ENCODE results near the gene RNF222.
"Not testable (repeated sequence)": the region's sequence is repeated elsewhere in the genome, so short reads cannot be mapped to it uniquely, and the experiment has no call there.

The RNF222 gene

DNA sequence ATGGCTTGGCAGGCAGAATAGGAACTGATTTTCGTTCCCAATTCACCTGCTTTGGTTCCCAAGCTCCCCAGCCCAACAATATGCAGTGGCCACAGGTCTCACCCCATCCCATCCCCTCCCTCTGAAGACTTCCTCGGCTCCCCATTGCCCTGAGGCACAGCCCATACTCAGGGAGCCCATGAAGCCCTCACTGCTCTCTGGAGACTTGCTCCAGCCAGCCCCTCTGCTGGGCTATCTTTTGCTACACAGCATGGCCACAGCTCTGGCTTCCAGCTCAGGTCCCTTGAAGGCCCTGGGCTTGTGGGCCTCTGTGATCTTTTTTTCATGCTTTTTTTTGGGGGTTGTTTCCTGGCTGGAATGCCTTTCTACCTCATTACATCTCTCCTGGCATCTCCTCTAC, 8.5 kb upstream of the RNF222 start:
- Histone ChIP-seq H3K27me3 (no peaks in the 10 kb centered on the region), H3K36me3 (no peaks in the 10 kb centered on the region), H3K27ac (no peak overlapping the region), H4K20me1 (no peaks in the 10 kb centered on the region), H3K9me3 (replicated peaks in 1 of 11) (no peaks in the 10 kb centered on the region), H3K4me1 (peaks cover 0 to 12% (median 9%) of the 10 kb centered on the region in 10 experiments; a peak in 15 of 20 replicates), H3K4me2 (peak overlapping the region in 7 of 11 experiments; percentile 23 to 66 (median 52); a peak in 8 of 22 replicates), H3K9ac (no peak overlapping the region), H3K4me3 (no peak overlapping the region)
- TF ChIP-seq Cebpa-rat (IDR thresholded peaks at IDR 0.05): no peak

DNA sequence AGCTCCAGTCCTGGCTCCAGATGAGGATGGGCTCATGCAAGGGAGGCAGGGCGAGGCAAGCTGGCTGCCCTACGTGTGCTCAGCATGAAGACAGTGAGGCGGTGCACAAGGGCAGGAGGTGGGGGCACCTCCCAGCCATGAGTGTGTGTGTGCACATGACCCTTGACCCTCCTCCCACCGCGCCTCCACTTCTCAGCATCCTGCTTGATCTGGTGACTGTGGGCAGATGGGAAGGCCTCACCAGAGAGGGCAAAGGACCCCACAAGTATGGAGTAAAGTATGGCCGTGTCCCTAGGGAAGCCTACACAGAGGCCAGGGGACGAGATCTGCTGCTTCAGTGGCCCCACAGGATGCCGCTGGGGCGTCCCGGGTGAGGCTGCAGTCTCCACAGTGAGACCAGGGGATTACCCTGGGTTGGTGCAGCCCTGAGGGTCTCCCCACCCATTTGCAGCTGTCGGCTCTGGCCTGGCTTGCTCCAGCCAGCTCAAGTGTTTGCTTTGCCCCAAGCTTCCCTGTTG, 7.9 kb upstream of the RNF222 start:
- H3K27me3 ChIP-seq: no peaks in the 10 kb centered on the region
- no peak overlapping the region for H3K4me3 ChIP-seq
- H3K4me2 ChIP-seq: peak overlapping the region in 7 of 11 experiments; percentile 23 to 66 (median 52); a peak in 12 of 22 replicates
- TF ChIP-seq Cebpa-rat (IDR thresholded peaks at IDR 0.05): no peak
- no peaks in the 10 kb centered on the region for H4K20me1 ChIP-seq
- H3K4me1 ChIP-seq: peaks cover 0 to 12% (median 8%) of the 10 kb centered on the region in 10 experiments; a peak in 15 of 20 replicates
- no peaks in the 10 kb centered on the region for H3K9me3 ChIP-seq (replicated peaks in 1 of 11)
- no peaks in the 10 kb centered on the region for H3K36me3 ChIP-seq
- H3K9ac ChIP-seq: 0 out of 22 replicates have a peak overlapping the region, but pooled peaks of 1 of the 11 experiments have one; percentile 7
- H3K27ac ChIP-seq: no peak overlapping the region

DNA sequence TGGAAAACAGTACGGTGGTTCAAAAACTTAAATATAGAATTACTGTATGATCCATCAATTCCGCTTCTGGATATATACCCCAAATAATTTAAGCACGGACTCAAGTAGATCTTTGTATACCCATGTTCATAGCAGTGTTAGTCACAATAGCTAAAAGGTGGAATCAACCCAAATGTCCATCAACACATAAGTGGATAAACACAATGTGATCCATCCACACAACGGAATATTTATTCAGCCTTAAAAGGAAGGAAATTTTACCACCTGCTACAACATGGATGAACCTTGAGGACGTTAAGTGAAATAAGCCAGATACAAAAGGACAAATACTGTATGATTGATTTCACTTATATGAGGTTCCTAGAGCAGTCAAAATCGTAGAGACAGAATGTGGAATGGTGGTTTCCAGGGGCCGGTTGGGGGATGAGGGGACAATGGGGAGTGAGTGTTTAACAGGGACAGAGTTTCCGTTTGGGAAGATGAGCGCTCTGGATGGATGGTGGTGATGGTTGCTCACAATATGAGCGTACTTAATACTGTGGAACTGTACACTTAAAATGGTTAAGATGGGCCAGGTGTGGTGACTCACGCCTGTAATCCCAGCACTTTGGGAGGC, 5.4 kb upstream of the RNF222 start:
- peaks cover 0 to 12% (median 8%) of the 10 kb centered on the region in 10 experiments; a peak in 13 of 20 replicates for H3K4me1 ChIP-seq
- H3K9ac ChIP-seq: no peak overlapping the region
- H3K4me3 ChIP-seq: no peak overlapping the region
- H3K27ac ChIP-seq: no peak overlapping the region
- no peaks in the 10 kb centered on the region for H3K27me3 ChIP-seq
- no peak for TF ChIP-seq Cebpa-rat (IDR thresholded peaks at IDR 0.05)
- H4K20me1 ChIP-seq: no peaks in the 10 kb centered on the region
- no peak overlapping the region for H3K4me2 ChIP-seq
- H3K36me3 ChIP-seq: no peaks in the 10 kb centered on the region
- H3K9me3 ChIP-seq (replicated peaks in 1 of 11): no peaks in the 10 kb centered on the region

DNA sequence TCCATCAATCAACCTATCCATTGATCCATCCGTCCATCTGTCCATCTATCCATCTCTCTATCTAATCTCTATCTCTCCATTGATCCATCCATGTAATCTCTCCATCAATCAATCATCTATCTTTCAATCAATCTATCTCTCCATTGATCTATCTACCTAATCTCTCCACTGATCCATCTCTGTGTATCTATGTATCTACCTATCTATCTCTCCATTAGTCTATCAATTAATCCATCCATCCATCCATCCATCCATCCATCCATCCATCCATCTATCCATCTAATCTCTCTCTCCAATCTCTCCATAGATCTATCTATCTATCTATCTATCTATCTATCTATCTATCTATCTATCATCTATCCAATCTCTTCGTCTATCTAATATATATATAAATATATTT, 3.5 kb upstream of the RNF222 start:
- no peaks in the 10 kb centered on the region for H3K36me3 ChIP-seq
- no peak overlapping the region for H3K9ac ChIP-seq
- peaks cover 0 to 10% (median 8%) of the 10 kb centered on the region in 10 experiments; a peak in 13 of 20 replicates for H3K4me1 ChIP-seq
- no peak overlapping the region for H3K27ac ChIP-seq
- no peaks in the 10 kb centered on the region for H4K20me1 ChIP-seq
- no peak overlapping the region for H3K4me2 ChIP-seq
- H3K27me3 ChIP-seq: no peaks in the 10 kb centered on the region
- no peak for TF ChIP-seq Cebpa-rat (IDR thresholded peaks at IDR 0.05)
- no peak overlapping the region for H3K4me3 ChIP-seq
- H3K9me3 ChIP-seq (replicated peaks in 1 of 11): no peaks in the 10 kb centered on the region

DNA sequence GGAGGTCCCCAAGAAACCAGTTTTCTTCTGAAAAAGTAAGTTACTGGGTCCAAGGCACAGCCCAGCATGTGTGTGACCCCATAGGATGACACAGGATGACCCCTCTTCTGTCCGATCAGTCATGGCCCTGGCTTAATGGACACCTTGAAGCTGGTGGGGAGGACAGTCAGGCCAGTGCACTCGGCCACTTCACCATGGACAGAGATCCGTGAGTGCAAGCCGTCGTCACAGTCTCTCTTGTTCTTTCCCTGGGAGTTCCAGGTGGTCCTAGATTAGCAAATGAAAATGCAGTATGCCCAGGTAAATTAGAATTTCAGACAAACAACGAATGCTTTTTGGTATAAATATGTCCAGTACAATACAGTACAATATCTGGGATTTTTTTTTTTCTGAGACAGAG, 1.4 kb upstream of the RNF222 start:
- H3K27me3 ChIP-seq: no peaks in the 10 kb centered on the region
- no peaks in the 10 kb centered on the region for H3K9me3 ChIP-seq (replicated peaks in 1 of 11)
- no peak overlapping the region for H3K27ac ChIP-seq
- no peak for TF ChIP-seq Cebpa-rat (IDR thresholded peaks at IDR 0.05)
- H3K36me3 ChIP-seq: no peaks in the 10 kb centered on the region
- H3K4me3 ChIP-seq: no peak overlapping the region
- H3K4me1 ChIP-seq: peaks cover 0 to 2% (median 1%) of the 10 kb centered on the region in 10 experiments; a peak in 14 of 20 replicates
- H3K4me2 ChIP-seq: no peak overlapping the region
- H3K9ac ChIP-seq: no peak overlapping the region
- no peaks in the 10 kb centered on the region for H4K20me1 ChIP-seq

GRCh38 chr17:8394497-8394896, 3.1 kb downstream of the RNF222 start:
- H3K27ac ChIP-seq; H3K9ac ChIP-seq; H3K9me3 ChIP-seq (replicated peaks in 1 of 11); H3K27me3 ChIP-seq; H3K4me2 ChIP-seq; H4K20me1 ChIP-seq; H3K4me3 ChIP-seq; H3K36me3 ChIP-seq: not testable (repeated sequence)
- H3K4me1 ChIP-seq: peaks cover 0 to 28% (median 22%) of the 10 kb centered on the region in 10 experiments; a peak in 18 of 20 replicates

DNA sequence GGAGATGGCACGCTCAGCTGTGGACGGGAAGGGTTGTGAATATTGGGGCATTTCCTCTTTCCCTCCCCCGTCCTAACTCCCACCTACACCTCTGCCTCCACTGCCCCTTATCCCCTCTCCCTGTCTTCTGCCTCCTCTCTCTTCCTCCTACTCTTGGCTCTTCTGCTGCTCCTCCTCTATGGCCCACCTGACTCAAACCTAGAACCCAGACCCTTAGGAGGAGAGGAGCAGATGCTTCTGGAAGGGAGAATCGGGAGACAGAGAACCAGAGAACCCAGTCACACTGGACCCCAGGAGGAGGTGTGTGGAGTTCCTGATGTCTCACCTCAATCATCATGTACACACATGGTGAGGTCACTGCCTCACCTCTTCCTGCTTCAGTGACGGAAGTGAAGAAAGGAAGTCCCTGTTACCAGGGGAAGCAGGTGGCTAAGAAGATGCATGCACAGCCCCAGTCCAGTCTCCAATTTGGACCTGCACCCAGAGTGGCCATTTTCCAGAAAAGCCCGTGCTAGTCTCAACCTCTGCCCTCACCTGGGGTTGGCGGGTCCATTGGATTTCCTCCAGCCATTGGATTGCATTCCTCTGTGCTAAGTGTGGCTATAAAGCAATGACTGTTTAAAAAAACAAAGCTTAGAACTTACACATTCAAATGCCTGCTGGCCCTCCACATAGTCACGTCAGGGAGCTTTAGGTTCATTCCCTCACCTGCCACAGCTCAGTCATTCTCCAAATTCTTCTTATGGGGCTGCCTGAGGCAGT, 4.0 kb downstream of the RNF222 start:
- peak overlapping the region in 4 of 11 experiments; percentile 12 to 32 (median 25); a peak in 4 of 22 replicates for H3K27ac ChIP-seq

GRCh38 chr17:8392674-8393469, 4.8 kb downstream of the RNF222 start:
- H3K27ac ChIP-seq: peak overlapping the region in 4 of 11 experiments; percentile 12 to 32 (median 25); a peak in 4 of 22 replicates
- H3K4me3 ChIP-seq: no peak overlapping the region
- no peaks in the 10 kb centered on the region for H3K9me3 ChIP-seq (replicated peaks in 1 of 11)
- no peaks in the 10 kb centered on the region for H3K36me3 ChIP-seq
- peak overlapping the region in 8 of 11 experiments; percentile 18 to 71 (median 56); a peak in 15 of 22 replicates for H3K4me2 ChIP-seq
- H3K9ac ChIP-seq: no peak overlapping the region
- TF ChIP-seq Cebpa-rat (IDR thresholded peaks at IDR 0.05): no peak
- no peaks in the 10 kb centered on the region for H3K27me3 ChIP-seq
- peaks cover 0 to 34% (median 22%) of the 10 kb centered on the region in 10 experiments; a peak in 18 of 20 replicates for H3K4me1 ChIP-seq
- H4K20me1 ChIP-seq: no peaks in the 10 kb centered on the region

More for the DNA sequence above, 4.0 kb downstream of the RNF222 start:
- H3K9ac ChIP-seq: no peak overlapping the region
- no peak for TF ChIP-seq Cebpa-rat (IDR thresholded peaks at IDR 0.05)
- peaks cover 0 to 29% (median 22%) of the 10 kb centered on the region in 10 experiments; a peak in 18 of 20 replicates for H3K4me1 ChIP-seq
- H3K27me3 ChIP-seq: no peaks in the 10 kb centered on the region
- no peaks in the 10 kb centered on the region for H3K36me3 ChIP-seq
- no peaks in the 10 kb centered on the region for H4K20me1 ChIP-seq
- H3K4me3 ChIP-seq: no peak overlapping the region
- H3K9me3 ChIP-seq (replicated peaks in 1 of 11): no peaks in the 10 kb centered on the region
- peak overlapping the region in 10 of 11 experiments; percentile 18 to 71 (median 51); a peak in 18 of 22 replicates for H3K4me2 ChIP-seq
